Measurements from ENCODE around the gene UQCC3.
"Not testable (repeated sequence)": the region's sequence is repeated elsewhere in the genome, so short reads cannot be mapped to it uniquely, and the experiment has no call there.

The UQCC3 gene

DNA sequence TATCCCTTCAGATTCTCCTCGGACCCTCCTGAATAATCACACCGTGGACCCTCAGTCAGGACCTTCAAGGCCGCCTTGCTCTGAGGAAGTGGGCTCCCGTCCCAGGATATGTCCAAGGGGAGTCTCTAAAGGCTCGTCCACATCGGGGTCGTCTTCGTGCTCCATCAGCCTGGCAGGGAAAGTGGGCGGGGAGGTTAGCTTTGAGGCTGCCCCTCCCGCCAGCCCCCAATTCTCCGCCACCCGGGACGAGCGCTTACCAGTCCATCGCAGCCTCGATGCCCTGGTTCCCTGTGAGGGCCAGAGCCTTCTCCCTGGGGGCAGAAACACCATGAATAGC, 6.9 kb downstream of the UQCC3 start:
- Histone ChIP-seq H3K4me3 (ENCODE audit: insufficient read depth, low read depth, low read length) (peak overlapping the region; percentile 99), H3K4me1 (ENCODE audit: control insufficient read depth, insufficient read depth, low read length) (peaks cover 11% of the 10 kb centered on the region), H3K9me3 (ENCODE audit: control insufficient read depth, low read length) (no peaks in the 10 kb centered on the region), H3K27me3 (ENCODE audit: control insufficient read depth, insufficient read depth, low read length, poor library complexity, severe bottlenecking) (no peaks in the 10 kb centered on the region), H3K27ac (ENCODE audit: insufficient read depth, low read depth, low read length, poor library complexity, severe bottlenecking) (peak overlapping the region; percentile 50), H3K36me3 (ENCODE audit: control insufficient read depth, insufficient read depth, low read length) (peaks cover 12% of the 10 kb centered on the region)
- 7 to 10% methylated on average over 16 of the region's 16 CpGs for WGBS, 2 experiments

DNA sequence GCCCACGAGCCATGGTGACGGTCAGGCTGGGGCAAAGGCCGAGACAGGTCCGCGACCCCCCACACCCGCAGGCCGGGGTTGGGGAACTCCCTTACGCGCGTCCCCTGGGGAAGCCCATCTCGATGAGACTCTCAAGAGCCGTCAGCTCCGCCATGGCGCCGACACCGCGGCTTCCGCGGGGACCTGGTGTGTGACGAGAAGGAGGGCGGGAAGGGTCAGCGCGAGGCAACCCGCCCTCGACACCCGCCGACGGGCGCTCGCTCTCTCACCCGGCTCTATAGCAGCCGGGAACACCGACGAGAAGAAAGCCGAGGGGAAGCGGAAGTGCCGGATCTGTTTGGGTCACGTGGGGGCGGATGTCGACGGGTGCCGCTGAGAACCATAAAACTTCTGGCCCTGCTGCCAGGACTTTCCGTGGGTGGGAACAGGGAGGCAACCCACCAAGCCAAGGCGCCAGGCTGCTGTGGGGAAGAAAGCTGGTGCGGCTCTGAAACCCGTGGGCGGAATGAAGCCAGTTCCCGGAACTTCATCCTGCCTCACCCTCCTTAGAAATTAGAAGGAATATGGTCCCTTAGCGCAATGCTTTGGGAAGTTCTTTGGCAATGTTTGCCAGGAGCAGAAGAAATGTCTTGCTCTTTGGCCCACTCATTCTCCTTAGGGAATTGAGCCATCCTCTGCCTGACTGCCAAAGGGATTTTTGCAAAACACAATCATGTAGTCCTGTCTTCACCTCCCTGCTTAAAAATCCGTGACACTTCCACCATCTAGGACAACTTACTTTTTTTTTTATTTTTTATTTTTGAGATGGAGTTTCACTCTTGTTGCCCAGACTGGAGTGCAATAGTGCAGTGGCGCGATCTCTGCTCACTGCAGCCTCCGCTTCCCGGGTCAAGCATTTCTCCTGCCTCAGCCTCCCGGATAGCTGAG, 7.6 kb downstream of the UQCC3 start, which contains the start of gene UBXN1:
Gene UBXN1 (minus strand): TSS at position 304 of the 927 bp plus-strand sequence. CDS start 150 bp downstream, at position 154.
- WGBS, 2 experiments: 11 to 12% methylated on average over 55 of the region's 55 CpGs
- Histone ChIP-seq H3K4me3 (ENCODE audit: insufficient read depth, low read depth, low read length) (peak within 1 kb of the TSS; percentile 99), H3K4me1 (ENCODE audit: control insufficient read depth, insufficient read depth, low read length) (peaks cover 11% of the 10 kb centered on the region), H3K27ac (ENCODE audit: insufficient read depth, low read depth, low read length, poor library complexity, severe bottlenecking) (peak within 1 kb of the TSS; percentile 56), H3K9me3 (ENCODE audit: control insufficient read depth, low read length) (no peaks in the 10 kb centered on the region), H3K27me3 (ENCODE audit: control insufficient read depth, insufficient read depth, low read length, poor library complexity, severe bottlenecking) (no peaks in the 10 kb centered on the region), H3K36me3 (ENCODE audit: control insufficient read depth, insufficient read depth, low read length) (peaks cover 12% of the 10 kb centered on the region)

DNA sequence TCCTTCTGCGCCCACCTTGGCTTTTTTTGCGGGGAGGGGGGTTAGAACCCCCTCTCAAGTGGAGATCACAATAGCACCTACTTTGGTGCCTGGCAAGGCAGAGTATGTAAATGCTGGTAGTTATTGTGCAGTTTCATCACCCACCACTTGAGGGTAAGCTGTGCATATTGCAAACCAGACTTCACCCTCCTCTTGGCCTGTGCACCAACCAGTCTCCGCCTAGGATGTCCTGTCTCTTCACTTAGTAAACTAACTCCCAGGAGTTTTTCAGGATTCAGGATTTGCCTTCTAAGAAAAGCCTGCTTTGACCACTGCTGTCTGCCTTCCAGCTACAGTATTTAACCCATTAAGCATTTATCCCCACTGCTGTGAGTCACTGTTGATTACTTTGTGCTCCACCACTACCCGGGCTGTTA, 9.4 kb downstream of the UQCC3 start:
- Histone ChIP-seq H3K36me3 (ENCODE audit: control insufficient read depth, insufficient read depth, low read length) (peaks cover 9% of the 10 kb centered on the region), H3K4me3 (ENCODE audit: insufficient read depth, low read depth, low read length) (no peak overlapping the region), H3K27ac (ENCODE audit: insufficient read depth, low read depth, low read length, poor library complexity, severe bottlenecking) (no peak overlapping the region), H3K4me1 (ENCODE audit: control insufficient read depth, insufficient read depth, low read length) (peaks cover 11% of the 10 kb centered on the region), H3K9me3 (ENCODE audit: control insufficient read depth, low read length) (no peaks in the 10 kb centered on the region), H3K27me3 (ENCODE audit: control insufficient read depth, insufficient read depth, low read length, poor library complexity, severe bottlenecking) (no peaks in the 10 kb centered on the region)
- 86 to 89% methylated on average over 3 to 4 of the region's 4 CpGs for WGBS, 2 experiments

DNA sequence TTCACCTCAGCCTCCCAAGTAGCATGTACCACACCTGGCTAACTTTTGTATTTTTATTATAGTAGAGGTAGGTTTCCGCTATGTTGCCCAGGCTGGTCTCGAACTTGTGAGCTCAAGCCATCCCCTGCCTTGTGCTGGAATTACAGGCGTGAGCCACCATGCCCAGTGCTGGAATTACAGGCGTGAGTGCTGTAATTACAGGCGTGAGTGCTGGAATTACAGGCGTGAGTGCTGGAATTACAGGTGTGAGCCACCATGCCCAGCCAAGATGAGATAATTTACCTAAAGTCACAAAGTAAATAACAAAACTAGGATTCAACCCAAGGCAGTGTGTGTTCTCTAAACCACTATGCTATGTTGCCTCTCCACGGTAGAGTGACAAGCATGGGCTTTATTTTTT, 11.0 kb downstream of the UQCC3 start:
- Histone ChIP-seq H3K4me3 (ENCODE audit: insufficient read depth, low read depth, low read length) (no peak overlapping the region), H3K36me3 (ENCODE audit: control insufficient read depth, insufficient read depth, low read length) (peaks cover 6% of the 10 kb centered on the region), H3K9me3 (ENCODE audit: control insufficient read depth, low read length) (no peaks in the 10 kb centered on the region), H3K27ac (ENCODE audit: insufficient read depth, low read depth, low read length, poor library complexity, severe bottlenecking) (no peak overlapping the region), H3K27me3 (ENCODE audit: control insufficient read depth, insufficient read depth, low read length, poor library complexity, severe bottlenecking) (no peaks in the 10 kb centered on the region), H3K4me1 (ENCODE audit: control insufficient read depth, insufficient read depth, low read length) (peaks cover 8% of the 10 kb centered on the region)
- 90 to 92% methylated on average over 6 of the region's 7 CpGs for WGBS, 2 experiments

DNA sequence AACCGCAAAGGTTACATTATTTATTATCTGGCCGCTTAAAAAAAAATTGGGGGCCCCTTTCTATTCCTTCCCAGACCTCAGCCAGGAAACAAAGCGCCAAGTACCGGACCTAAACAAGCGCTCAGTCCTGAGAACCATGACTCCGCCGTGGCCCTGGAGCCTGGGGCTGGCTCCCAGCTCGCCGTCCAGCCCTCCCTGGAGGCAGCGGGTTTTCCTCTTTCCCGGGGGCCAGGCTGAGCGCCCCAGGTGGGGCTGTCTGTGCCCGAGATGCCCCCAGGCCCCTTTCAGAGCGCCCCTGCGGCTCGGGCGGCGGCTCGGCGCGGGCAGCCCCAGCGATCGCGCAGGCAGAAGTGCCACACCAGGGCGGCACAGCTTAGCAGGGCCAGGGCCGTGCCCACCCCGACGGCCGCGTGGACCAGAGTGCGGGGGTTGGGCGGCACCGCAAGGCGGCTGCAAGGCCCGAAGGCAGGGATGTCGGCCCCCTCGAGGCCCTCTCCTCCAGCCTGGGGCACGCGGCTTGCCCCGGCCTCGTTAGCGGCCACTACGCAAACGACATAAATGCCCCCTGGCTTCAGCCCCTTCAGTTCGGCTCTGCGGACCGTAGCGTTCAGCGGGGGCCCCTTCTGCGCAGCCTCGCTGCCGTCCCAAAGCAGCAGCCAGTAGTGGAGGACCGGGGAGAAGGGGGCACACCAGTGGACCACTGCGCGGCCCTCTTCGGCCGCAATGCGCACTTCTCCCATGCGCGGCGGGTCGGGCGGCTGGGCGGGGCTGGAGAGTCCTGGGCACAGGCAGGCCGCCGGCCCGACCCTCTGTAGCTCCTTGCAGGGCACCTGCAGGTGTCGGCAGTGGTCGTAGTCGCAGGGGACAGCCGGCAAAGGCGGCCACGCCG, 16.3 kb downstream of the UQCC3 start:
- 93 to 94% methylated on average over 74 of the region's 74 CpGs for WGBS, 2 experiments
- H3K9me3 ChIP-seq (ENCODE audit: control insufficient read depth, low read length): no peaks in the 10 kb centered on the region
- H3K36me3 ChIP-seq (ENCODE audit: control insufficient read depth, insufficient read depth, low read length): peaks cover 17% of the 10 kb centered on the region
- no peaks in the 10 kb centered on the region for H3K4me1 ChIP-seq (ENCODE audit: control insufficient read depth, insufficient read depth, low read length)
- H3K27me3 ChIP-seq (ENCODE audit: control insufficient read depth, insufficient read depth, low read length, poor library complexity, severe bottlenecking): no peaks in the 10 kb centered on the region
- no peak overlapping the region for H3K27ac ChIP-seq (ENCODE audit: insufficient read depth, low read depth, low read length, poor library complexity, severe bottlenecking)
- no peak overlapping the region for H3K4me3 ChIP-seq (ENCODE audit: insufficient read depth, low read depth, low read length)

DNA sequence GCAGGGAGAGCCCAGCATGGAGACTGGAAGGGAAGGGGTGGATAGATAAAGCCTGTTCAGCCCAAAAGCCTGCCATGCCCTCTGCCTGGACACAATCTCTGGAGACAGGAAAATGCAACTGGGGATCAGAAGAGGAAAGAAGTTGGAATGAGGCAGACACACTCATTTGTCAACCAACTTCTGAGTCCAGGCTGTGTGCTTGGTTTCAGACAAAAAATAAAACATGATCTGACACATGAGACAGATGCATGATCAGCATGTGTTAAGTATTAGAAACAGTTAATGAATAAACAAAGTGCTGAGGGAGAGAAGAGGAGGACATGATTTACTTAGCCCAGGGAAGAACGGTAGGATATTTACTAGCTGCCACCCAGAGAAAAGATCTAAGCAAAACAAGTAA, 17.0 kb downstream of the UQCC3 start:
- 87 to 94% methylated on average over 1 of the region's 1 CpG for WGBS, 2 experiments
- no peak overlapping the region for H3K4me3 ChIP-seq (ENCODE audit: insufficient read depth, low read depth, low read length)

DNA sequence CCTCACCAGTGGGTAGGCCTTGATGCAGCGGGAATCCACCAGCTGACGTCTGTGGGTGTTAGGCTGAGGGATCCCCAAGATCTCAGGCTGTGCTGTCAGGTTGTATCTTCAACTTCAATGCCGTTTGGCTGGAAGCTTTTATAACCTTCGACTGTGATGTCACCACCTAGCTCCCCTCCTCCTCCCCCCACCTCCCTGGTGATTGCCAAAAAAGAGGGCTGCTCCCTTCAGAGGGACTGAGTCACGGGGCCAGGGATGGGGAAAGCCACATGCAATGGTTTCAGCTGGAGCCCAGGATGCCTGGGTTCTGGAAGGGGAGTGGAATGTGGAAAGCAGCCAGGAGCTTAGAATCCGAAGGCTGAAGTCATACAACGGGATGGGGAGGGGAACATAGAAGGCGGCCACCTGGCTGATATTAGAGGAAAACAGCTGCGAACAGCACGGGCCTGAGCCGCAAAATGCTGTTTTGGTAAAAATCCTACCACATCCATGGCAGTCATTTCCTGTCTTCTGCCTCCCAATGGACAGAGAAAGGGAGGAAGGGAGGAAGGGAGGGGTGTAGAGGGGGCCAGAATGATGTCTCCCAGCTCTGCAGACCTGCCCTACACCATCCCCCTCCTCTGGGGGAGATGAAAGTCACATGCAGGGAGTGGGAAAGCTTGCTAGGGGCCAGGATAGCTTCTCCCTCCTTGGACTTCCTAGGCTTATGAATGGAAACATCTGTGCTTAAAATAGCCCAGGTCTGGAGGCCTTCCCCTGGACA, 18.1 kb downstream of the UQCC3 start, which contains the start of gene LRRN4CL:
Gene LRRN4CL (minus strand): TSS at position 110 of the 763 bp plus-strand sequence. CDS start 1,022 bp downstream, outside the sequence.
- 87 to 90% methylated on average over 11 of the region's 11 CpGs for WGBS, 2 experiments
- H3K27ac ChIP-seq (ENCODE audit: insufficient read depth, low read depth, low read length, poor library complexity, severe bottlenecking): no peak within 1 kb of the TSS
- H3K27me3 ChIP-seq (ENCODE audit: control insufficient read depth, insufficient read depth, low read length, poor library complexity, severe bottlenecking): no peaks in the 10 kb centered on the region

More for the DNA sequence above, 17.0 kb downstream of the UQCC3 start:
- Histone ChIP-seq H3K4me1 (ENCODE audit: control insufficient read depth, insufficient read depth, low read length) (no peaks in the 10 kb centered on the region), H3K27ac (ENCODE audit: insufficient read depth, low read depth, low read length, poor library complexity, severe bottlenecking) (no peak overlapping the region), H3K36me3 (ENCODE audit: control insufficient read depth, insufficient read depth, low read length) (peaks cover 20% of the 10 kb centered on the region), H3K27me3 (ENCODE audit: control insufficient read depth, insufficient read depth, low read length, poor library complexity, severe bottlenecking) (no peaks in the 10 kb centered on the region), H3K9me3 (ENCODE audit: control insufficient read depth, low read length) (no peaks in the 10 kb centered on the region)

DNA sequence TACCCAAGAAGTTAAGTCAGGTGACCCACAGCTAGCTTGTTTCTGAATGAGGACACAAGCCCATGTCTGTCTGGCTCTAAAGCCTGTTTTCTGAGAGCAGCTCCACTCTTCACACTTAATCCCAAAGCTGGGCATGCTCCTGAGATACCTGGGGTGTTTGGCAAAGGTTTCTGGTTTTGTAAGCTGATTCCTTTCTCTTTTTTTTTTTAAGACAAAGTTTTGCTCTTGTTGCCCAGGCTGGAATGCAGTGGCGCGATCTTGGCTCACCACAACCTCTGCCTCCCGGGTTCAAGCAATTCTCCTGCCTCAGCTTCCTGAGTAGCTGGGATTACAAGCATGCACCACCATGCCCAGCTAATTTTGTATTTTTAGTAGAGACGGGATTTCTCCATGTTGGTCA, 22.2 kb downstream of the UQCC3 start:
- H3K4me3 ChIP-seq (ENCODE audit: insufficient read depth, low read depth, low read length); H3K27ac ChIP-seq (ENCODE audit: insufficient read depth, low read depth, low read length, poor library complexity, severe bottlenecking); H3K9me3 ChIP-seq (ENCODE audit: control insufficient read depth, low read length); H3K27me3 ChIP-seq (ENCODE audit: control insufficient read depth, insufficient read depth, low read length, poor library complexity, severe bottlenecking); H3K4me1 ChIP-seq (ENCODE audit: control insufficient read depth, insufficient read depth, low read length): not testable (repeated sequence)
- 61 to 74% methylated on average over 4 of the region's 4 CpGs for WGBS, 2 experiments
- H3K36me3 ChIP-seq (ENCODE audit: control insufficient read depth, insufficient read depth, low read length): peaks cover 20% of the 10 kb centered on the region

More for the DNA sequence above, 18.1 kb downstream of the UQCC3 start, which contains the start of gene LRRN4CL:
- Histone ChIP-seq H3K36me3 (ENCODE audit: control insufficient read depth, insufficient read depth, low read length) (peaks cover 20% of the 10 kb centered on the region), H3K4me1 (ENCODE audit: control insufficient read depth, insufficient read depth, low read length) (no peaks in the 10 kb centered on the region), H3K4me3 (ENCODE audit: insufficient read depth, low read depth, low read length) (no peak within 1 kb of the TSS), H3K9me3 (ENCODE audit: control insufficient read depth, low read length) (no peaks in the 10 kb centered on the region)

DNA sequence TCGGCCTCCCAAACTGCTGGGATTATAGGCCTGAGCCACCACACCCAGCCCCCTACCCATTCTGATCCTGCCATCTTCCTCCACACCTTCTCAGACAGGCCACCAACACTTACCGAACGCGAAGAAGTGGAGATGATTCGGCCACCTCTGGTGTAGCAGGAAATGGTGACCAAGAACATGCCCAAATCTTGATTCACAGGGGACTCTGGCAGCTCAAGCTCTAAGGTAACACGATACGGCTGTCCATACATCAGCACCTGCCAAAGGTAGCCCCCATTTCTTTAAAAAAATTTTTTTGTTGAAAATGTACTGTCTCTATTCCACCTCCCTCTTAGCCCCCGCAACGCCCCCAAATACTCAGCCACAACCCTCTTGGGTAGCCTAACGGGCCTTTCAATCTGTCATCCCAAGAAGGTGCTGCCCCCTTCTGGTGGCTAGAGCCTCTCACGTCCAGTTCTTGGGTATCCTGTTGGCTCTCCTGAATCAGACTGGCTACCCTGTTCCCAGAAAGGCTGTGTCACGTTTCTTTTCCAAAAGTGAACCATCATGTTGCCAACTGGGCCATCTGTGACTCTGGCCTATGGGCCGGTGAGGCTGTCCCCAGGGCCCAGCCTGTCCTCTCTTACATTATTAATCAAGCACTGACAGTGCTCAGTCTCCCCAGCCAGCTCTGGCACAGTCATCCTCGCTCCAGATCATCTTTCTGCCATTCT, 23.1 kb downstream of the UQCC3 start:
- Histone ChIP-seq H3K36me3 (ENCODE audit: control insufficient read depth, insufficient read depth, low read length) (peaks cover 20% of the 10 kb centered on the region), H3K4me3 (ENCODE audit: insufficient read depth, low read depth, low read length) (no peak overlapping the region), H3K9me3 (ENCODE audit: control insufficient read depth, low read length) (no peaks in the 10 kb centered on the region), H3K4me1 (ENCODE audit: control insufficient read depth, insufficient read depth, low read length) (no peaks in the 10 kb centered on the region), H3K27ac (ENCODE audit: insufficient read depth, low read depth, low read length, poor library complexity, severe bottlenecking) (no peak overlapping the region), H3K27me3 (ENCODE audit: control insufficient read depth, insufficient read depth, low read length, poor library complexity, severe bottlenecking) (no peaks in the 10 kb centered on the region)
- 74 to 81% methylated on average over 14 of the region's 14 CpGs for WGBS, 2 experiments
